BLaER1 (cell line): ENCODE data around the gene POLA1.

Experiments
- H3K27ac ChIP-seq: shearing (Covaris generic); formaldehyde crosslinking; 2 replicates; pipeline ENCODE4 v1.8.1; 2022
- H3K27me3 ChIP-seq: shearing (Covaris generic); formaldehyde crosslinking; 2 replicates; pipeline ENCODE4 v1.8.1; 2022
- H3K36me3 ChIP-seq: shearing (Covaris generic); formaldehyde crosslinking; 2 replicates; pipeline ENCODE4 v1.8.1; 2022
- H3K4me1 ChIP-seq: shearing (Covaris generic); formaldehyde crosslinking; 2 replicates; pipeline ENCODE4 v1.8.1; 2022
- H3K4me2 ChIP-seq: shearing (Covaris generic); formaldehyde crosslinking; 2 replicates; pipeline ENCODE4 v1.8.1; 2022
- H3K4me3 ChIP-seq: shearing (Covaris generic); formaldehyde crosslinking; 2 replicates; pipeline ENCODE4 v1.8.1; 2022
- H3K9ac ChIP-seq: shearing (Covaris generic); formaldehyde crosslinking; 2 replicates; pipeline ENCODE4 v1.8.1; 2022
- H3K9me3 ChIP-seq: shearing (Covaris generic); formaldehyde crosslinking; 2 replicates; pipeline ENCODE4 v1.8.1; 2022
- H4K20me1 ChIP-seq: shearing (Covaris generic); formaldehyde crosslinking; 2 replicates; pipeline ENCODE4 v1.8.1; 2022
- Cebpa-rat ChIP-seq: shearing (Covaris generic); IDR thresholded peaks from 2 replicates; pipeline ENCODE4 v1.8.1; 2022

Gene POLA1

DNA sequence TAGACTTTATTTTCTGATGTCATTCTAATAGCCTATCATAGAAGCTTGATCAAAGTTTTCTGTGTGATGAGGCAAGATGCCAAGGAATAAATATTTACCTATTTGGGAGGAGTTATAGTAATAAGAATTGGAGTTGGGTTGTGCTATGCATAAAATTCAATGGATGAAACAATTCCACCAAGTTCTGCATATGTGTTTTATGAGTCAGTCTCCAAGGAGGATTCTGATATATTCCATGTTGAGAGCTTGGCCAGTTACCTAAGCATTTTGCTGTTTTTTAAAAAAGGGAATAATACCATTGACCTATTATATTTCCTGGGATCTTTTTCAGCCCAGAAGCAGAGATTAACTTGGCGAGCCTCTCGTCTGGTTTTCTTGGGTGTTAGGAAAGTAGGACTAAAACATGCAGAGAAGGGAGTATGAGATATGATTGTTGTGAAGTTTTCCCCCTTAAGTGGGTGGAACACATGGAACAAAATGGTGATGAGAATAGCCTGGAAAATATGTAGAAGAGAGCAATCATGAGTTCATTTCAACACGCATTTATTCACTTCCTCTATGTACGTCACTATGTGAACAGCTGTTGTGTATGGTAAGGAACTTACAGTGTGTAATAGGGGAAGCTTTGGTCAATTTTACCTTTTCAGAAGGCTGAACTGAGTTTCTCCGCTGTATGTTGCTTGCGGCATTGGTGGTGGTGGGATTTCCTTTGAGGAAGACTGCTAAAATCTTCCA is 39.2 kb downstream of the POLA1 start:
- H3K9ac ChIP-seq: no peak overlapping the region
- no peaks in the 10 kb centered on the region for H3K9me3 ChIP-seq
- H3K4me3 ChIP-seq: no peak overlapping the region
- TF ChIP-seq Cebpa-rat: no peak
- no peaks in the 10 kb centered on the region for H3K4me1 ChIP-seq
- no peaks in the 10 kb centered on the region for H4K20me1 ChIP-seq
- peaks cover 81% of the 10 kb centered on the region for H3K27me3 ChIP-seq
- peaks cover 30% of the 10 kb centered on the region for H3K36me3 ChIP-seq
- no peak overlapping the region for H3K27ac ChIP-seq
- H3K4me2 ChIP-seq: no peak overlapping the region

GRCh38 chrX:24741330-24741729 is 47.6 kb downstream of the POLA1 start:
- H3K4me3 ChIP-seq: no peak overlapping the region
- no peak for TF ChIP-seq Cebpa-rat
- H3K4me1 ChIP-seq: no peaks in the 10 kb centered on the region
- no peak overlapping the region for H3K4me2 ChIP-seq
- H3K9me3 ChIP-seq: no peaks in the 10 kb centered on the region
- H3K36me3 ChIP-seq: peaks cover 16% of the 10 kb centered on the region; the same call in 1 of the 2 replicates
- no peak overlapping the region for H3K9ac ChIP-seq
- no peak overlapping the region for H3K27ac ChIP-seq
- peaks cover 8% of the 10 kb centered on the region; the same call in 1 of the 2 replicates for H4K20me1 ChIP-seq
- peaks cover 88% of the 10 kb centered on the region for H3K27me3 ChIP-seq

DNA sequence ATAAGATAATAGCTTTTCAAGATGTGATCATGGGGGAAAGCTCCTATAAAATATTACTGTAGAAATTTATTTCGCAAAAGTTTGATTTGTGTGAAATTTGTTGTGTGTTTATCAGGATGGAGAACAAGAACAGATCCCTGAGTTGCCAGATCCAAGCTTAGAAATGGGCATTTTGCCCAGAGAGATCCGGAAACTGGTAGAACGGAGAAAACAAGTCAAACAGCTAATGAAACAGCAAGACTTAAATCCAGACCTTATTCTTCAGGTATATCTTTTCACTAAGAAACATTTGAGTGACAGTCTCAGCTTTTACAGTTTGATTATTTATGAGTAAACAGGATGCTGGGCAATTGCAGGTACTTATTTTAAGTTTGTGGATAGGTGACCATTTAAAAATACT is 54.5 kb downstream of the POLA1 start:
- H3K9ac ChIP-seq: no peak overlapping the region
- peaks cover 12% of the 10 kb centered on the region; the same call in 1 of the 2 replicates for H3K36me3 ChIP-seq
- H3K4me1 ChIP-seq: no peaks in the 10 kb centered on the region
- peaks cover 84% of the 10 kb centered on the region for H3K27me3 ChIP-seq
- no peak for TF ChIP-seq Cebpa-rat
- H3K4me3 ChIP-seq: no peak overlapping the region
- H3K27ac ChIP-seq: no peak overlapping the region
- H3K4me2 ChIP-seq: no peak overlapping the region
- H4K20me1 ChIP-seq: peaks cover 10% of the 10 kb centered on the region; the same call in 1 of the 2 replicates
- no peaks in the 10 kb centered on the region for H3K9me3 ChIP-seq

DNA sequence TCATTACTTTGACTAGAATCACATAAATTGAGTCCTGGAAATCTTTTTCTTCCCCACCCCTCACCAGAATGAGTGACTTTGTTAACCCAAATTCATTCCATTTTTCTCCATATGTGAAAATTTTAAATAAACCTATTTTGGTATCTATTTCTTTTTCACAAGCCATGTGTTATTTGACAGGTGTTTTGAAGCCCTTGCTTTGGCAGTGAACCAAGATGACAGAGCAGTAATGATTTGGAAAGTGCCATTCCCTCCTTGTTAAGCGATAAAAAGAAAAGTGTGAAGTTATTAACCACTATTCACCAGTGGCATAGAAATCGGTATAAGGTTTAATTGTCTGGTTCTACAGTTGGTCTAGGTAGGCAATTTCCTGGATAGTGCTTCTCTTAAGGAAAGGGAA is 66.1 kb downstream of the POLA1 start:
- no peak overlapping the region for H3K4me2 ChIP-seq
- no peak overlapping the region for H3K9ac ChIP-seq
- H4K20me1 ChIP-seq: peaks cover 11% of the 10 kb centered on the region; the same call in 1 of the 2 replicates
- no peak overlapping the region for H3K4me3 ChIP-seq
- no peaks in the 10 kb centered on the region for H3K4me1 ChIP-seq
- no peak overlapping the region for H3K27ac ChIP-seq
- H3K9me3 ChIP-seq: no peaks in the 10 kb centered on the region
- no peak for TF ChIP-seq Cebpa-rat
- H3K27me3 ChIP-seq: peaks cover 96% of the 10 kb centered on the region
- peaks cover 43% of the 10 kb centered on the region for H3K36me3 ChIP-seq

- no peaks in the 10 kb centered on the region for H3K4me1 ChIP-seq
- peaks cover 48% of the 10 kb centered on the region for H3K36me3 ChIP-seq
- no peak overlapping the region for H3K4me2 ChIP-seq
- H3K9me3 ChIP-seq: no peaks in the 10 kb centered on the region
- H4K20me1 ChIP-seq: peaks cover 9% of the 10 kb centered on the region; the same call in 1 of the 2 replicates
- no peak overlapping the region for H3K9ac ChIP-seq
- H3K4me3 ChIP-seq: no peak overlapping the region
- H3K27me3 ChIP-seq: peaks cover 97% of the 10 kb centered on the region
- TF ChIP-seq Cebpa-rat: no peak
- H3K27ac ChIP-seq: no peak overlapping the region
Observed at GRCh38 chrX:24760363-24761000, 66.8 kb downstream of the POLA1 start.

- peaks cover 46% of the 10 kb centered on the region for H3K36me3 ChIP-seq
- no peak for TF ChIP-seq Cebpa-rat
- no peaks in the 10 kb centered on the region for H3K4me1 ChIP-seq
- peaks cover 95% of the 10 kb centered on the region for H3K27me3 ChIP-seq
- H3K27ac ChIP-seq: no peak overlapping the region
- no peak overlapping the region for H3K4me3 ChIP-seq
- no peak overlapping the region for H3K9ac ChIP-seq
- H3K4me2 ChIP-seq: no peak overlapping the region
- no peaks in the 10 kb centered on the region for H3K9me3 ChIP-seq
- H4K20me1 ChIP-seq: peaks cover 9% of the 10 kb centered on the region; the same call in 1 of the 2 replicates
Observed at GRCh38 chrX:24761306-24761705, 67.6 kb downstream of the POLA1 start.

DNA sequence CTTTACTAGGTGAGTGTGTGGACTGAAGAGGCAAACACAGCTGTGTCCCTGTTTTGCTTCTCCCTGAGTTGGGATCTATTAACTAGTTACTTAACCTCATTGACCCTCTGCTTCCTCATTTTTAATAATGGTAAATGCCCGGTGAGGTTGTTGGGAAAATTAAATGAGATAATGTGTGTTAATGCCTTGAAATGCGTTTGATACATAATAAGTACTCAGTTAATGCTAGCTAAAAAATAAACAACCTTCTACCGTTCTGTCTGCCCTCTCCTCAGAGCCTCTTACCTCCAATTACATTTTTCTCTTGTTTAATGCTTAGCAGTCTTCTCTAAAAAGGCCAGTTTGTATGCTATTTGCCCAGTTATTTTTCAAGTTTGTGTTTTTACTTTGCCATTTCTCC is 70.3 kb downstream of the POLA1 start:
- TF ChIP-seq Cebpa-rat: no peak
- Histone ChIP-seq H3K9me3 (no peaks in the 10 kb centered on the region), H3K4me2 (no peak overlapping the region), H3K27me3 (peaks cover 95% of the 10 kb centered on the region), H4K20me1 (peaks cover 14% of the 10 kb centered on the region; the same call in 1 of the 2 replicates), H3K4me3 (no peak overlapping the region), H3K9ac (no peak overlapping the region), H3K27ac (no peak overlapping the region), H3K4me1 (no peaks in the 10 kb centered on the region), H3K36me3 (peaks cover 51% of the 10 kb centered on the region)

- Histone ChIP-seq H3K4me1 (no peaks in the 10 kb centered on the region), H3K36me3 (peaks cover 63% of the 10 kb centered on the region), H3K4me2 (no peak overlapping the region), H3K27ac (no peak overlapping the region), H3K27me3 (peaks cover 89% of the 10 kb centered on the region), H3K9me3 (no peaks in the 10 kb centered on the region), H3K4me3 (no peak overlapping the region), H3K9ac (no peak overlapping the region), H4K20me1 (peaks cover 22% of the 10 kb centered on the region; the same call in 1 of the 2 replicates)
- TF ChIP-seq Cebpa-rat: no peak
Observed at GRCh38 chrX:24767557-24767956, 73.8 kb downstream of the POLA1 start.

DNA sequence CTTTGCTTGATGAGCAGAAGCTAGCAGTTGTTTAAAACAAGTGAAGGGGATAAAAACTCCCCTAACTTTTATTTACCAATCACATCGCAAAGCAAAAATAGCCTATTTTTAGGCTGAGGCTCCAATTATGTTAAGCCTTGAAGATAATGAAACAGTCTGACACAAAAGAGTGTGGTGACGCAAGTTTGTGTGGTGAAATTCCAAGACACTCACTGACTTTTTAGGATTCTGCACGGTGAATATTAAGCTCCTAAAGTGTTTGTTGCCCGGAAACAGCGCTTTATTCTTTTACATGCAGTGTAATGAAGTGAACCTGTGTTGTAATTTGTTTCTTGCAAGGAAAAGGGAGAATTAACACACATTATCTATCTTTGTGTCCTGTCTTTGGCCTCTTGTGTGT is 74.8 kb downstream of the POLA1 start:
- H3K27ac ChIP-seq: no peak overlapping the region
- H3K9ac ChIP-seq: no peak overlapping the region
- peaks cover 22% of the 10 kb centered on the region; the same call in 1 of the 2 replicates for H4K20me1 ChIP-seq
- no peaks in the 10 kb centered on the region for H3K4me1 ChIP-seq
- no peak overlapping the region for H3K4me2 ChIP-seq
- H3K27me3 ChIP-seq: peaks cover 89% of the 10 kb centered on the region
- peaks cover 64% of the 10 kb centered on the region for H3K36me3 ChIP-seq
- no peaks in the 10 kb centered on the region for H3K9me3 ChIP-seq
- TF ChIP-seq Cebpa-rat: no peak
- H3K4me3 ChIP-seq: no peak overlapping the region

- no peak overlapping the region for H3K9ac ChIP-seq
- H3K4me3 ChIP-seq: no peak overlapping the region
- no peak overlapping the region for H3K4me2 ChIP-seq
- no peak overlapping the region for H3K27ac ChIP-seq
- no peaks in the 10 kb centered on the region for H3K9me3 ChIP-seq
- H3K36me3 ChIP-seq: peaks cover 26% of the 10 kb centered on the region; the same call in 1 of the 2 replicates
- H4K20me1 ChIP-seq: peaks cover 7% of the 10 kb centered on the region; the same call in 1 of the 2 replicates
- H3K4me1 ChIP-seq: no peaks in the 10 kb centered on the region
- TF ChIP-seq Cebpa-rat: no peak
- H3K27me3 ChIP-seq: peaks cover 82% of the 10 kb centered on the region
Observed at GRCh38 chrX:24774650-24775049, 80.9 kb downstream of the POLA1 start.
